ENCODE measurements around the gene NANP. TPM values are rescaled to one million over a fixed set of nuclear protein-coding genes. Genes with fewer than 3 reads are reported as not detected.

Gene NANP
- total RNA-seq, 4 donors from 2014 or later: 3.5 to 10.6 (median 5.4) TPM

GRCh38 chr20:25576783-25577530, 46.9 kb downstream of the NANP start:
- ATAC-seq (ENCODE audit: low FRiP score) (no peak), DNase-seq (ENCODE audit: low spot score) (no peak)
- no peak for TF ChIP-seq CTCF (IDR thresholded peaks at IDR 0.05)

- no peak for ATAC-seq (ENCODE audit: low FRiP score)
- no peak for TF ChIP-seq CTCF (IDR thresholded peaks at IDR 0.05)
- no peak for DNase-seq (ENCODE audit: low spot score)
Observed at GRCh38 chr20:25574411-25574810, 49.4 kb downstream of the NANP start.

- TF ChIP-seq CTCF (IDR thresholded peaks at IDR 0.05): no peak
- ATAC-seq (ENCODE audit: low FRiP score) (no peak), DNase-seq (ENCODE audit: low spot score) (no peak)
Observed at GRCh38 chr20:25573288-25574251, 50.2 kb downstream of the NANP start.

GRCh38 chr20:25571817-25572216, 52.0 kb downstream of the NANP start:
- DNase-seq (ENCODE audit: low spot score) (no peak), ATAC-seq (ENCODE audit: low FRiP score) (no peak)
- TF ChIP-seq CTCF (IDR thresholded peaks at IDR 0.05): no peak

GRCh38 chr20:25571240-25571639, 52.6 kb downstream of the NANP start:
- ATAC-seq (ENCODE audit: low FRiP score): no peak
- DNase-seq (ENCODE audit: low spot score): no peak
- no peak for TF ChIP-seq CTCF (IDR thresholded peaks at IDR 0.05)

GRCh38 chr20:25570148-25570530, 53.7 kb downstream of the NANP start:
- DNase-seq (ENCODE audit: low spot score) (no peak), ATAC-seq (ENCODE audit: low FRiP score) (no peak)
- no peak for TF ChIP-seq CTCF (IDR thresholded peaks at IDR 0.05)

Data from omental fat pad (tissue), 4 donors.